IMR-90 (cell line): ENCODE results near the gene PTPRU. TPM values are rescaled to one million over a fixed set of nuclear protein-coding genes. Genes with fewer than 3 reads are reported as not detected.

Experiments
- ATAC-seq: fragments of 200-7000 bp; cut with Tn5 transposase; 2 replicates; pipeline ENCODE4 v1.9.1; 2020; ENCODE audit warnings: low read depth, mild to moderate bottlenecking, moderate library complexity
- BruUV-seq: library from RNA; stranded (reverse); fragments of 400-500 nt; replicated peaks from 2 replicates; lab custom pipeline; 2021; lab: Mats Ljungman, UMichigan
- CTCF ChIA-PET: fragments of 300-600 bp; formaldehyde crosslinking; extraction: SDS; loops from one replicate; lab custom pipeline; 2021; ENCODE audit warnings: antibody characterized with exemption; lab: Yijun Ruan, JAX
- POLR2A ChIA-PET: fragments of 300-600 bp; sonication (Branson Sonifier 250); formaldehyde crosslinking; loops from one replicate; lab custom pipeline; 2022; ENCODE audit warnings: antibody characterized with exemption; ENCODE audit not compliant: unreplicated experiment; lab: Charles Lee
- DNase-seq: peaks from one replicate; pipeline ENCODE4 v3.0.0; 2013
- H2AFZ ChIP-seq: replicated peaks from 2 replicates; pipeline ENCODE3; 2013; ENCODE audit warnings: low read length, mild to moderate bottlenecking; ENCODE audit not compliant: poor library complexity
- H2AK5ac ChIP-seq: 2 replicates; pipeline ENCODE4 v1.6.1; 2013; ENCODE audit warnings: low read depth, low read length, inconsistent platforms
- H2AK9ac ChIP-seq: replicated peaks from 2 replicates; pipeline ENCODE3; 2013; ENCODE audit warnings: mild to moderate bottlenecking, low read depth, low read length, moderate library complexity; ENCODE audit not compliant: poor library complexity
- H2BK120ac ChIP-seq: 2 replicates; pipeline ENCODE4 v1.6.1; 2013; ENCODE audit warnings: low read depth, low read length, inconsistent platforms
- H2BK15ac ChIP-seq: 3 replicates; pipeline ENCODE4 v1.6.1; 2013; ENCODE audit warnings: low read depth, low read length, inconsistent platforms
- H2BK20ac ChIP-seq: 2 replicates; pipeline ENCODE4 v1.6.1; 2013; ENCODE audit warnings: low read depth, mild to moderate bottlenecking, inconsistent platforms, low read length, moderate library complexity
- H2BK5ac ChIP-seq: 2 replicates; pipeline ENCODE4 v1.6.1; 2013; ENCODE audit warnings: mild to moderate bottlenecking, low read depth, low read length, inconsistent platforms; ENCODE audit not compliant: poor library complexity, severe bottlenecking
- H3K14ac ChIP-seq: replicated peaks from 2 replicates; pipeline ENCODE4 v1.6.1; 2013; ENCODE audit warnings: low read depth, low read length, inconsistent platforms
- H3K18ac ChIP-seq: 2 replicates; pipeline ENCODE4 v1.6.1; 2013; ENCODE audit warnings: low read depth, low read length, control low read depth
- H3K23ac ChIP-seq: 2 replicates; pipeline ENCODE4 v1.6.1; 2013; ENCODE audit warnings: low read depth, low read length, inconsistent platforms
- H3K27ac ChIP-seq: 2 replicates; pipeline ENCODE4 v1.5.1; 2013; ENCODE audit warnings: mild to moderate bottlenecking, control low read depth, low read length; ENCODE audit not compliant: insufficient read depth
- H3K27me3 ChIP-seq: 2 replicates; pipeline ENCODE4 v1.6.1; 2013; ENCODE audit warnings: low read length; ENCODE audit not compliant: control insufficient read depth, insufficient read depth
- H3K36me3 ChIP-seq: 2 replicates; pipeline ENCODE4 v1.6.1; 2013; ENCODE audit warnings: low read length, mixed read lengths; ENCODE audit not compliant: control insufficient read depth, insufficient read depth
- H3K4ac ChIP-seq: 2 replicates; pipeline ENCODE4 v1.6.1; 2013; ENCODE audit warnings: low read depth, low read length, inconsistent platforms
- H3K4me1 ChIP-seq: 2 replicates; pipeline ENCODE4 v1.6.1; 2013; ENCODE audit warnings: low read length, mixed read lengths; ENCODE audit not compliant: control insufficient read depth, insufficient read depth
- H3K4me2 ChIP-seq: 2 replicates; pipeline ENCODE4 v1.6.1; 2013; ENCODE audit warnings: low read depth, mild to moderate bottlenecking, control low read depth, low read length, moderate library complexity
- H3K4me3 ChIP-seq: 2 replicates; pipeline ENCODE4 v1.5.1; 2013; ENCODE audit warnings: low read depth, mild to moderate bottlenecking, control low read depth, low read length, moderate library complexity; ENCODE audit not compliant: insufficient read depth
- H3K56ac ChIP-seq: 2 replicates; pipeline ENCODE4 v1.6.1; 2013; ENCODE audit warnings: low read length, inconsistent platforms; ENCODE audit not compliant: insufficient read depth; ENCODE audit errors: extremely low read depth
- H3K79me1 ChIP-seq, 2 experiments: 2 replicates each; pipeline ENCODE4 v1.6.1; 2013; ENCODE audit warnings: low read length in 2 of 2, inconsistent platforms in 1 of 2, low read depth in 1 of 2
- H3K9ac ChIP-seq: 2 replicates; pipeline ENCODE4 v1.6.1; 2013; ENCODE audit warnings: low read depth, low read length, control low read depth
- H3K9me1 ChIP-seq: 2 replicates; pipeline ENCODE4 v1.6.1; 2013; ENCODE audit warnings: low read length, inconsistent platforms; ENCODE audit not compliant: insufficient read depth
- H3K9me3 ChIP-seq: 2 replicates; pipeline ENCODE4 v1.6.1; 2013; ENCODE audit warnings: low read length; ENCODE audit not compliant: control insufficient read depth, insufficient read depth
- H4K20me1 ChIP-seq: 2 replicates; pipeline ENCODE4 v1.6.1; 2013; ENCODE audit warnings: low read length, inconsistent platforms; ENCODE audit not compliant: insufficient read depth
- H4K5ac ChIP-seq: 2 replicates; pipeline ENCODE4 v1.6.1; 2013; ENCODE audit warnings: mild to moderate bottlenecking, low read depth, low read length, control low read depth
- H4K8ac ChIP-seq, 2 experiments: 2 replicates each; pipeline ENCODE4 v1.6.1; 2013; ENCODE audit warnings: low read depth in 2 of 2, low read length in 2 of 2, control low read depth in 1 of 2, inconsistent platforms in 1 of 2
- H4K91ac ChIP-seq: 2 replicates; pipeline ENCODE4 v1.6.1; 2013; ENCODE audit warnings: low read depth, low read length, inconsistent platforms; ENCODE audit not compliant: insufficient read depth
- CTCF ChIP-seq: conservative IDR thresholded peaks from 2 replicates; pipeline ENCODE4 v1.5.1; 2012; ENCODE audit warnings: mild to moderate bottlenecking, low read depth, low read length, improper control_type of control experiment
- RFX5 ChIP-seq: IDR thresholded peaks from 2 replicates; pipeline ENCODE4 v1.8.0; 2012; ENCODE audit warnings: low read depth, mild to moderate bottlenecking, low read length, moderate library complexity
- WGBS, 2 experiments: methylation state at CpG; one replicate each; pipeline versions ENCODE4 v1.1.5 to v1.1.7; 2013; ENCODE audit warnings: missing lambda C conversion rate in 2 of 2; ENCODE audit not compliant: insufficient read length in 1 of 2; ENCODE audit errors: extremely low coverage in 2 of 2; 5-methylcytosine and 5-hydroxymethylcytosine counted together
- dilution Hi-C: fragments of 300-500 bp; cut with HindIII; formaldehyde crosslinking; loops from one replicate; pipeline ENCODE4 v1.14.3; 2018; ENCODE audit warnings: low sequenced_read_pairs; ENCODE audit not compliant: unreplicated experiment
- in situ Hi-C: fragments of 300-500 bp; cut with MboI; formaldehyde crosslinking; loops from 3 replicates; pipeline ENCODE4 v1.14.3; 2019; ENCODE audit warnings: low sequenced_read_pairs, inconsistent platforms, mixed read lengths
- intact Hi-C: fragments of 100-400 bp; cut with micrococcal nuclease; formaldehyde crosslinking; loops from 2 replicates; pipeline ENCODE4 v1.10.0; 2022
- polyA plus RNA-seq, 3 experiments: library from polyadenylated mRNA; depleted of rRNA; stranded (reverse); fragments of >200 nt; gene quantifications; 2 replicates each; pipeline ENCODE4 v1.2.3, GENCODE V29; 2012; ENCODE audit warnings: low replicate concordance in 1 of 3
- total RNA-seq: library from RNA; depleted of rRNA; stranded (reverse); fragments of >200 nt; gene quantifications from 2 replicates; pipeline ENCODE4 v1.2.3, GENCODE V29; 2012

The PTPRU gene
- total and polyA plus RNA-seq, 2 of the 4 experiments (the other 2 are of a cell fraction): 7.0 to 10.7 TPM

DNA sequence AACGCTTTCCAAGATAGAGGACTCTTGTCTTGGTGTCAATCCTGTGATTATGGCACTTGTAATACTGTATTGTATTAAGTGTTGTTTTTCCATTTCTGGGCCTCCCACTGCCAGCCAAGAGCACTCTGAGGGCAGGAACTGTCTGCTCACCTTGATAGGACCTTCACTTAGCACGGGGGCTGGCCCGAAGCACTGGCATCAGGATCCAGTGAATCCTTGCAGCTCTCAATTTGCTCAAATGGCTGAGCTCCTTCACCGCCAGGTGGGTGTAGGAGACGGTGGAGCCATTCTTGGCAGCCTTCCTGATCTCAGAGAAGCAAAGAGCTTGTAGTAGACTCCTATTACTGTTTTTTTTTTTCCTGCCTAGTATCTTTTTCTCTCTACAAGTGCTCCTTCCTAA lies 23.3 kb upstream of the PTPRU start:
- peaks cover 19% of the 10 kb centered on the region for H3K9me1 ChIP-seq
- no peak overlapping the region for H3K9ac ChIP-seq
- H3K4me2 ChIP-seq: no peak overlapping the region
- H2AK9ac ChIP-seq: no peak overlapping the region
- no peak overlapping the region for H2BK20ac ChIP-seq
- ATAC-seq (no peak), DNase-seq (no peak)
- no peak overlapping the region for H4K8ac ChIP-seq
- H3K4ac ChIP-seq: no peak overlapping the region
- no peak overlapping the region for H3K14ac ChIP-seq
- H4K91ac ChIP-seq: no peak overlapping the region
- no peak overlapping the region for H2BK120ac ChIP-seq
- H2AFZ ChIP-seq: no peak overlapping the region
- no peaks in the 10 kb centered on the region for H3K9me3 ChIP-seq
- ChIA-PET POLR2A (no interaction called here), CTCF (no interaction called here)
- H2BK15ac ChIP-seq: no peak overlapping the region
- no peak overlapping the region for H3K18ac ChIP-seq
- H2AK5ac ChIP-seq: no peak overlapping the region
- H4K20me1 ChIP-seq: peaks cover 4% of the 10 kb centered on the region; the same call in 1 of the 2 replicates
- no peak overlapping the region for H3K56ac ChIP-seq
- peaks cover 0 to 9% of the 10 kb centered on the region in 2 experiments; a peak in 1 of 4 replicates for H3K79me1 ChIP-seq
- no peak overlapping the region for H3K4me3 ChIP-seq
- no CpG with 5 or more reads among the region's 5 CpGs for WGBS, 2 experiments
- H3K27ac ChIP-seq: no peak overlapping the region
- H2BK5ac ChIP-seq: no peak overlapping the region
- in situ Hi-C loops (no loop called here), dilution Hi-C loops (no loop called here), intact Hi-C loops (no loop called here)
- H3K23ac ChIP-seq: no peak overlapping the region
- no TSS peak for BruUV-seq
- no peaks in the 10 kb centered on the region for H3K27me3 ChIP-seq
- TF ChIP-seq RFX5 (no peak), CTCF (no peak)
- no peak overlapping the region for H4K5ac ChIP-seq
- H3K36me3 ChIP-seq: peaks cover 22% of the 10 kb centered on the region
- peaks cover 13% of the 10 kb centered on the region for H3K4me1 ChIP-seq
